Measurements from ENCODE around the gene RAI14. TPM values are rescaled to one million over a fixed set of nuclear protein-coding genes. Genes with fewer than 3 reads are reported as not detected.

Gene RAI14
- total RNA-seq, 2 donors from 2014 or later = 25.7 to 27.5 TPM

GRCh38 chr5:34677428-34677827, 21.3 kb downstream of the RAI14 start:
- H3K9me3 ChIP-seq = no peaks in the 10 kb centered on the region
- intact Hi-C loops (cut with DNase I) = no loop called here
- no peaks in the 10 kb centered on the region for H3K36me3 ChIP-seq (replicated peaks in 1 of 2; ENCODE audit: insufficient read depth in 1 of 2, low read depth in 2 of 2)
- ATAC-seq (no peak), DNase-seq (no peak)
- no peaks in the 10 kb centered on the region for H3K27me3 ChIP-seq
- H3K4me3 ChIP-seq = no peak overlapping the region
- H3K4me1 ChIP-seq = peaks cover 11% of the 10 kb centered on the region
- H3K27ac ChIP-seq = no peak overlapping the region
- no peak for TF ChIP-seq POLR2A (IDR thresholded peaks at IDR 0.05)
- no peak for TF ChIP-seq CTCF (IDR thresholded peaks at IDR 0.05)
- WGBS, 2 donors = 91 to 92% methylated on average over 3 of the region's 3 CpGs

DNA sequence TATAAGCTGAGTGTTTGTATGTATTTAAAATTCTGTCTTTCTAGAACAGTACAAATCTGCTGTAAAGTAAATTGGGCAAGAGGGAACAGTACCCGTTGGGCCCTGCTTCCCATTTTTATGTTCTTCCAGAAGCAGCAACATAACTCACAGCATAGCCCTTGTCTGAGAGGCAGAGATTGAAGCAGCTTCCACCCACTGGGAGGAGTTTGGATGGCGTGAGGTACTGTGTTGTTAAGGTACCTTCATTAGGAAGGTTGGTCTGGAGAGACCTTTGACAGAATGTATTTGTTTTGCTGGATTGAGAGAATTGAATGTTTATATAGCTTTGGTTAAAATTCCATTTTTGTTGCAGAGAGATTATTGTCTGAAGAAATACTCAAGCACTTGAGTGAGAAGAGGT, 24.8 kb downstream of the RAI14 start:
- intact Hi-C loops (cut with DNase I) = no loop called here
- no peak for TF ChIP-seq CTCF (IDR thresholded peaks at IDR 0.05)
- no peak for TF ChIP-seq POLR2A (IDR thresholded peaks at IDR 0.05)
- DNase-seq = no peak
- H3K36me3 ChIP-seq (replicated peaks in 1 of 2; ENCODE audit: insufficient read depth in 1 of 2, low read depth in 2 of 2) = no peaks in the 10 kb centered on the region
- no peaks in the 10 kb centered on the region for H3K27me3 ChIP-seq
- H3K4me3 ChIP-seq = no peak overlapping the region
- H3K27ac ChIP-seq = no peak overlapping the region
- WGBS, 2 donors = 51 to 55% methylated on average over 2 of the region's 2 CpGs
- no peak for ATAC-seq
- H3K4me1 ChIP-seq = peaks cover 38% of the 10 kb centered on the region
- H3K9me3 ChIP-seq = no peaks in the 10 kb centered on the region

DNA sequence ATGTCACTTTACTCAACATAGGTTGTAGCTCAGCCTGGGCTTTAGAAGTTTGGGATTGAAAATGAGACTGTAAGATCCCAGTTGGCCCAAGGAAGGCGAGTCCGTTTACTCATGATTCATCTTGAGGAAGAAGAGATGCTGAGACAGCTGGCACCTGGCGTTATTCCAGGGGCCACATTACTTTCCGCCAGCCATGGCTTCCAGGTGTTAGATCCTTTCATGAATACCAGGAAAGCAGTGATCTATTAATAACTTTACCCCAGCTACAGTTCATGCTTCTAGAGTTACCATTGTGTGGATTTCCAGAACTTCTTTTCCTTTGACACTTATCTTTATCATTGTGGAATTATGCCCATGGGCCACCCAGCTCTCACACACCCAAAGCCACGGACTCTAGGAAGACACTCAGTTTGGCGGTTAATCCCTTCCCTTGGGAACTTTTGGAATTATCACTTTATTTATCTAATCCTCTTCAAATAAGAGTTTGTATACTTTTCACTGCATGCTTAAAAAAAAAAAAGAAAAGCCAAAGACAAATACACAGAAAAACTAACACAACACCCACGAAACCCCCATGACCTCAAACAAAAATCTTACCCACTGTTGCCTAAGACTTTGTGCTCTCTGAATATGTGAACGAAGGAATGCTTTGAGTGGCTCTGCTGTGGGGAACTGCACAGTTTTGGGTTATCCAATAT, 26.9 kb downstream of the RAI14 start:
- Histone ChIP-seq H3K4me1 (peaks cover 43% of the 10 kb centered on the region), H3K9me3 (no peaks in the 10 kb centered on the region), H3K27me3 (no peaks in the 10 kb centered on the region), H3K4me3 (no peak overlapping the region), H3K27ac (peak overlapping the region in 2 of 4 donors; percentile 40 to 42), H3K36me3 (replicated peaks in 1 of 2; ENCODE audit: insufficient read depth in 1 of 2, low read depth in 2 of 2) (no peaks in the 10 kb centered on the region)
- ATAC-seq = no peak
- intact Hi-C loops (cut with DNase I) = no loop called here
- no peak for TF ChIP-seq CTCF (IDR thresholded peaks at IDR 0.05)
- no peak for TF ChIP-seq POLR2A (IDR thresholded peaks at IDR 0.05)
- DNase-seq = peak; percentile 61 to 80 (median 66)
- WGBS, 2 donors = 46 to 50% methylated on average over 8 of the region's 8 CpGs

- DNase-seq (peak in 3 of 4 donors; percentile 12 to 48 (median 48)), ATAC-seq (peak; percentile 16)
- H3K27ac ChIP-seq = peak overlapping the region in 2 of 4 donors; percentile 9 to 57
Measured at GRCh38 chr5:34684281-34684979, 28.3 kb downstream of the RAI14 start.

More at GRCh38 chr5:34684281-34684979, 28.3 kb downstream of the RAI14 start:
- WGBS, 2 donors = 45 to 61% methylated on average over 4 of the region's 4 CpGs
- intact Hi-C loops (cut with DNase I) = no loop called here
- Histone ChIP-seq H3K27me3 (no peaks in the 10 kb centered on the region), H3K36me3 (replicated peaks in 1 of 2; ENCODE audit: insufficient read depth in 1 of 2, low read depth in 2 of 2) (no peaks in the 10 kb centered on the region), H3K4me1 (peaks cover 48% of the 10 kb centered on the region), H3K4me3 (no peak overlapping the region), H3K9me3 (no peaks in the 10 kb centered on the region)
- TF ChIP-seq CTCF (IDR thresholded peaks at IDR 0.05) (peak in 1 of 7 experiments; percentile 15), POLR2A (IDR thresholded peaks at IDR 0.05) (no peak)

All from body of pancreas (tissue), 4 donors.